ENCODE data around the gene ASH1L.
"Not testable (repeated sequence)": the region's sequence is repeated elsewhere in the genome, so short reads cannot be mapped to it uniquely, and the experiment has no call there.

ASH1L gene

GRCh38 chr1:155488419-155488818 lies 74.2 kb downstream of the ASH1L start:
- not testable (repeated sequence) for DNase-seq

- DNase-seq = no peak
These were observed 75.1 kb downstream of the ASH1L start for GRCh38 chr1:155487541-155487940.

- not testable (repeated sequence) for DNase-seq
These were observed 75.7 kb downstream of the ASH1L start for GRCh38 chr1:155486952-155487351.

GRCh38 chr1:155485945-155486344 lies 76.7 kb downstream of the ASH1L start:
- no peak for DNase-seq

GRCh38 chr1:155485222-155485621 lies 77.4 kb downstream of the ASH1L start:
- DNase-seq = no peak

- no peak for DNase-seq
These were observed 80.8 kb downstream of the ASH1L start for GRCh38 chr1:155481741-155482241.

GRCh38 chr1:155479205-155479604 lies 83.4 kb downstream of the ASH1L start:
- DNase-seq = no peak

- no peak for DNase-seq
These were observed 84.2 kb downstream of the ASH1L start for GRCh38 chr1:155478270-155478852.

GRCh38 chr1:155474146-155474545 lies 88.5 kb downstream of the ASH1L start:
- peak; percentile 53 for DNase-seq

- DNase-seq = no peak
These were observed 89.3 kb downstream of the ASH1L start for GRCh38 chr1:155473151-155473821.

- DNase-seq = no peak
These were observed 90.0 kb downstream of the ASH1L start for GRCh38 chr1:155472491-155473083.

- DNase-seq = no peak
These were observed 90.7 kb downstream of the ASH1L start for GRCh38 chr1:155471891-155472290.

GRCh38 chr1:155471026-155471425 lies 91.6 kb downstream of the ASH1L start:
- no peak for DNase-seq

GRCh38 chr1:155466996-155467395 lies 95.6 kb downstream of the ASH1L start:
- no peak for DNase-seq

GRCh38 chr1:155466617-155466972 lies 96.0 kb downstream of the ASH1L start:
- no peak for DNase-seq

GRCh38 chr1:155463865-155464650 lies 98.5 kb downstream of the ASH1L start:
- DNase-seq = no peak

GRCh38 chr1:155458111-155458510 lies 104.5 kb downstream of the ASH1L start:
- DNase-seq = no peak

GRCh38 chr1:155457266-155457665 lies 105.3 kb downstream of the ASH1L start:
- no peak for DNase-seq

GRCh38 chr1:155455588-155456195 lies 106.9 kb downstream of the ASH1L start:
- peak; percentile 28 for DNase-seq

- DNase-seq = peak; percentile 28
These were observed 108.5 kb downstream of the ASH1L start for GRCh38 chr1:155454096-155454495.

GRCh38 chr1:155453141-155453540 lies 109.5 kb downstream of the ASH1L start:
- no peak for DNase-seq

GRCh38 chr1:155451199-155451598 lies 111.4 kb downstream of the ASH1L start:
- DNase-seq = no peak

GRCh38 chr1:155442431-155442830 lies 120.2 kb downstream of the ASH1L start:
- DNase-seq = not testable (repeated sequence)
